CD4-positive, alpha-beta T cell treated with Interleukin-1 beta for 1 hour (primary cell): Measurements from ENCODE around the gene PRM1.
"Not testable (repeated sequence)": the region's sequence is repeated elsewhere in the genome, so short reads cannot be mapped to it uniquely, and the experiment has no call there.

Source experiments
- DNase-seq, 2 donors: peaks; one replicate each; pipeline ENCODE4 v3.0.0-alpha.2; 2020 to 2022

The PRM1 gene

GRCh38 chr16:11296706-11297491 is 15.8 kb upstream of the PRM1 start:
- DNase-seq = no peak

DNA sequence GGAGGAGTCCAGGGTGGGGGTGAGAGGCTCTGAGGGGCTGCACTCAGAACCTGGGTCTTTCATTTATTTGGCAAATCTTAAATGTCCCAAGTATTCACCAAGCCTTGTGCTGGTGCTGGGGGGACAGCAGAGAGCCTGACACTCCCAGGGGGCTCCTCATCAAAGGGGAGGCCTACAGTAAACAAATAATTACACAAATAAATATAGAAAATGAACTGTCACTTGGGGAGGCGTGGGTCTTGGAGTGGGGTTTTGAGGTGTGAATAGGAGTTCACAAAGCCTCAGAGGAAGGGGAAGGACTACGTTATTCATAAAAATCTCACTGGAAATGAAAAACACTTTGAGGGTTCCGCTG is 15.2 kb upstream of the PRM1 start:
- DNase-seq = no peak

DNA sequence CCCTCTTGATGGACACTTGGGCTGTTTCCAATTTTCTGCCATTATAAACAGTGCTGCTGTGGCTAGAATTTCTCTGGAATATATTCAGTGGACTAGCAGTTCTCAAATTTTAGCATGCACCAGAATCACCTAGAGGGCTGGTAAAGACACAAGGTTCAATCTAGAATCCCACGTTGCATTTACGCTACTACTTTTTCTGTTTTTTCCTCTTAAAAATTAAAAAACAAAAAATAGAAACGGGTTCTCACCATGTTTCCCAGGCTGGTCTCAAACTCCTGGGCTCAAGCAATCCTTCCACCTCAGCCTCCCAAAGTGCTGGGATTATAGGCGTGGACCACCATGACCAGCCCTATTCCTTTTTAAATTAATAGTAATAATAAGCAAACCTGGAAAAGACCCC is 14.5 kb upstream of the PRM1 start:
- DNase-seq = no peak

GRCh38 chr16:11292076-11292748 is 11.1 kb upstream of the PRM1 start:
- no peak for DNase-seq

DNA sequence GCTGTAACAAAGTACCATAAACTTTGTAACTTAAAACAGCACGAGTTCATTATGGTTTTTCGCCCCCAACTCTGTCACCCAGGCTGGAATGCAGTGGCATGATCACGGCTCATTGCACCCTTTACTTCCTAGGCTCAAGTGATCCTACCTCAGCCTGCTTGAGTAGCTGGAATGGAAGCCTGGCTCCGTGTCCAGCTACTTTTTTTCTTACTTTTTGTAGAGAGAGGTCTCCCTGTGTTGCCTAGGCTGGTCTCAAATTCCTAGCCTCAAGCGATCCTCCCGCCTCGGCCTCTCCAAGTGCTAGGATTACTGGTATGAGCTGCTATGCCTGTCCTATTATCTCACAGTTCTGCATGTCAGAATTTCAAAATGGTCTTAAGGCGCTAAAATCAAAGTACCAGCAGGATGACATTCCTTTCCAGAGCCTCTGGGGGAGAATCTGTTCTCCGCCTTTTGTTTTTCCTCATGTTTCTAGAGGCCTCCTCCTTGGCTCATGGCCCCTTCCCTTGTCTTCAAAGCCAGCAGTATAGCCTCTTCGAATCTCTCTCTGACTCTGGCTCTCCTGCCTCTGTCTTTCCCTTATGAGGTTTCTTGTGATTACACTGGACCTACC is 10.1 kb upstream of the PRM1 start:
- no peak for DNase-seq

DNA sequence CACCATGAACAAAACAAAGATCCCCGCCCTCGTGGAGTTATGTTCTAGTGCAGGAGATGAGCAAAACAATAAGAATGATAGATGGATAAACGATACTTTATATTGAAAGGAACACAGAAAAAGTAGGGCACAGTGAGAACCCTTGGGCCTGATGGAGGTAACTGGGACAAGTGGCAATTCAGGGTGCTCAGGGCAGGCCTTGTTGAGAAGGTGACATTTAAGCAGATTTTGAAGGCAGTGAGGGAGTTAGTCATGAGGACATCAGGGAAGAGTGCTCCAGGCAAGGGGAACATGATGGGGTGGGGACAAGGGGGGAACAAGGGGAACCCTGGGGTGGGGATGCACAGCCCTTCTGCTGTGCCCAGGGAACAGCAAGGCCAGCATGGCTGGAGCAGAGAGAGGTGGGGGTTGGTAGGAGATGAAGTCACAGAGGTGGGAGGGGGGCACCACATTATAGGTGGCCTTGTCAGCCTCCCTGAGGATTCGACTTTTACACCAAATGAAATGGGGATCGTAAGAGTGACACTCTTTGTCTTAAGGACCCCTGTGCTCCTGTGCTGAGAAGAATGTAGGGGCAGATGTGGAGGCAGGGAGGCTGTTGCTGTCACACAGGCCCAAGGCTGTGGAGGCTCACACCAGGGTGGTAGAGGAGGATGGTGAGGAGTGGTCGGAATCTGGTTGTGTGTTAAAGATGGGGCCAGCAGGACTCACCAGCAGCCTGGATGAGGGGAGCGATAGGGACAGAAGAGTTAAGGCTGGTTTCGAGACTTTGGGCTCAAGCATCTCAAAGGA is 9.2 kb upstream of the PRM1 start:
- no peak for DNase-seq

DNA sequence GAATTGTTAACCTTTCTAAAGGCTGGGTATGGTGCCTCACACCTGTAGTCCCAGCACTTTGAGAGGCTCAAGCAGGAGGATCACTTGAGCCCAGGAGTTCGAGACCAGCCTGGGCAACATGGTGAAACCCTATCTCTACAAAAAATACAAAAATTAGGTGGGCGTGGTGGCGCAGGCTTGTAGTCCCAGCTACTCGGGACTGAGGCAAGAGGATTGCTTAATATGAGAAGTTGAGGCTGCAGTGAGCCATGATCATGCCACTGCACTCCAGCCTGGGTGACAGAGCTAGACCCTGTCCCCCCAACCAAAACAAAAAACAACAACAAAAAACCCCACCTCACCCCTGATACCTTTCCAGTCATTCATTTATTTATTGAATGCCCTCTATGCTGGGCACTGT is 8.6 kb upstream of the PRM1 start:
- not testable (repeated sequence) for DNase-seq

- no peak for DNase-seq
These were observed 8.1 kb upstream of the PRM1 start for GRCh38 chr16:11289202-11289601.

GRCh38 chr16:11285842-11286241 is 4.7 kb upstream of the PRM1 start:
- DNase-seq = no peak

- no peak for DNase-seq
These were observed 2.7 kb upstream of the PRM1 start for GRCh38 chr16:11283820-11284248.

GRCh38 chr16:11278681-11279628 is 2.2 kb downstream of the PRM1 start:
- DNase-seq = no peak

GRCh38 chr16:11277607-11278337 is 3.4 kb downstream of the PRM1 start:
- DNase-seq = no peak

GRCh38 chr16:11276896-11277593 is 4.1 kb downstream of the PRM1 start:
- no peak for DNase-seq

DNA sequence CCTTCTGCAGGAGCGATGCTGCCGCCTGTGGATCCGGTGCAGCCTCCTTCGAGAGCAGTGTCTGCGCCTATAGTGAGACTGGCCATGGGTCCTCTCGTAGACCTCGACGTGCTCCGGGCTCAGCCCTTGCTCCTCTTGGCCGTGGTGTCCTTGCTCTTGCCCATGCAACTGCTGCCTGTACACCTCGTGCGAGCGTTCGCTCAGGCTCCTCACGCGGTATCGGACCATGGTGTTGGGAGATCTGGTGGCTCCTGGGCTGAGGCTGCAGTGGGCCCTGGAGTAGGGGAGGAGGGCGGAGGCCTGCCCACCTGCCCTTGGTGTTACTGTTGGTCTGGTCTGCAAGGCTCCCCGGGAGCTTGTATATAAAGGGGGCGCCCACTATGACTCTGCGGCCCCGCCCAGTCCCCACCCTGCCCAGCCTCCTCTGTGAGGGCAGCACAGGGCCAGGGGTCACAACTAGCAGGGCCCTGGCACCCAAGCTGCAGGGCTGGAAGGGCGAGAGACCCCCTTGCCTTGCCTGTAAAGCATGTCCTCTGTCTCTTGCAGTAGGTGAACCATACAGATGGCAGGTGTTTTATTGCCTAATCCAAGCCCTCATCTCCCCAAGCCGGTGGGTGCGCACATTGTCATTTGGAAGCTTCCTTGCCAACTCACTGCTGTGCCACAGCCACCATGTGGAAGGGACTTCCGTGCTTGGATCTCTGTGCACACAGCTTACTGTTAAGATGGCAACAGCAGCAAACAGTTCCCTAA is 4.8 kb downstream of the PRM1 start, which contains the start of gene PRM2:
Gene PRM2, minus strand, starts transcription at position 338 of the 753 bp plus-strand sequence. Its CDS starts 110 bp downstream, at position 228.
- no peak for DNase-seq

DNA sequence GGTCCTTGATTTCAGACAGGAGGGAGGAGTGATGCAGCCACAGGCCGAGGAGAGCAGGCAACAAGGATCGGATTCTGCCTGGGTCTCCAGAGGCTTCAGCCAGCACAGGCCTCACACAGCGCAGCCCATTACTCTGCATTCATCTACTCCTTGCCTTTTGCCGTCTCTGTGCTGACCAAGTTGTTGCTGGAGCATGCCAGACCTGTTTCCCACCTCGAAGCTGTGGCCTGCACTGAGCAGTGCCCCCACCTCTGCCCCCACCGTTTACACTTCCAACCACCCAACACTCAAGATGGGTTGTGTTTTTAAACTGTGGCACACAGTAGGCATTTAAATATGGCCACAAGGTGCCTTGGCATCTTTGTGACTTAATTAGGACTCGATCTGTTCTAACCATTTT is 6.2 kb downstream of the PRM1 start:
- no peak for DNase-seq

DNA sequence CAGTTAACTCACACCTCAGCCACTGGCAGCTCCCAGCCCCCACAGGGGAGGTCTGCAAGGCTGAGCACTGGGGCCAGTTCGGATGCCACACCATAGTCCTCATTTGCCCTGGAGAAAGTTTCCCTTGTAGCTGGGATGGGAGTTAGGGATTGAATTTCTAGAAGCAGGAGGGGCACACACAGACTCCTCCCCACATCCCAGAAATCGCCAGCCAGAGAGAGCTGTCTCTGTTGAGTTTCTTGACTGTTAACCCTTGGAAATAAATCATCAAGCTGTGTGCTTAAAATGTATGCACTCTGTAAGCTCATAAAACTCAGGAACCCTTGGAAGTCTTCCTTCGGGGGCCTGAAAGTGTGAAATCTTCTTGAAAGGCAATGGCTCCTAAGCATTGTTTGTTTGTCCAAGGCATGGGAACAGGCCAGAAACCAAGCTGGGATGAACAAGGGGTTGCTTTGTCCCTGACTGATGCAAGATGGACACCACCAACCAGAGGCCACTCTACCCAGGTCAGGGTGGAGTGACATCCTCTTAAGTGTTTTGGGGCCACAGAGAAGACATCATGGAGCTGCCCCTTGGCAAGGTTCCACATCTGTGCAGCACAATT is 7.3 kb downstream of the PRM1 start:
- no peak for DNase-seq

DNA sequence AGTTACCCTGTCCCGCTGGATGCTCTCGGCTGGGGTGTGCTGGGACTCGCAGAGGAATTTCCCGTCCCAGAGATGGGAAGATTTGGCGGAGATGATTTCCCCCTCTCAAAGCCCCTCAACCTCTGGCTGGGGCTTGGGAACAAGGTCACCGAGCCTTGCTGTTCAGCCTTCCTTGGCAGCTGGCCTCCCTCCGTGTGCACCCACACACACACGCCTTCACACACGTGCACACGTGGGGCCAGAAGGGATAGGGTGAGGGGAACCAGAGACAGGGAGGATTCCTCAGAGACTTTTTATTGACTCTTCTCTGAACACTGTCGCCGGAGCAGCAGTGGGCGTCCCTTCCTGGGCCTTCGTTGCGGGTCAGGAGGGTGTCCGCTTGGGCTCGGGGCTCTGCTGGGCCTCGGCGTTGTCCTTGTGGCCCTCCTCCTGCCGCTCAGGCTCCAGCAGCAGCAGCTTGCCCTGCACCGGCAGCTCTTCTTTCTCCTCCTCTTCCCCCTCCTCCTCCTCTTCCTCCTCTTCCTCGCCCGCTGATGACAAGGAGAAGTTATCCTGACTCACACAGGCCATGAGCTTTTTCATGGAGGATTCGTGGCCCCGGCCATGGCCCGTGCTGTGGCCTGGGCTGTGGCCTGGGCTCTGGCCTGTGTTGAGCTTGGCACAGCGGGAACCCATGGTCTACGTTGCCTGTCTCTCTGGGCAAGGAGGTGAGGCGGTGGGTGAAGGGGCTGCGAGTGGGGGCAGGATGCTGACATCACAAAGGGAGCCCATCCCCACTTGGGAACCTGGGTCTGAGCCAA is 8.0 kb downstream of the PRM1 start, which contains the start of gene PRM3:
Gene PRM3, minus strand, starts transcription at position 709 of the 800 bp plus-strand sequence. Its CDS starts 34 bp downstream, at position 675.
- DNase-seq = no peak

- DNase-seq = no peak
These were observed 8.6 kb downstream of the PRM1 start for GRCh38 chr16:11272484-11272883.
